G401 (cell line): ENCODE results near the gene DCDC2B. TPM values are rescaled to one million over a fixed set of nuclear protein-coding genes. Genes with fewer than 3 reads are reported as not detected.

Source experiments
- DNase-seq: peaks from one replicate; pipeline ENCODE4 v3.0.0-alpha.2; 2015; ENCODE audit warnings: low spot score
- in situ Hi-C: cut with HindIII; loops from 2 replicates; pipeline ENCODE4 v1.10.0; 2016; ENCODE audit warnings: low sequenced_read_pairs, mixed read lengths
- total RNA-seq: library from RNA; depleted of rRNA; stranded (reverse); fragments of >200 nt; shearing (Covaris generic); gene quantifications from 2 replicates; pipeline ENCODE4 v1.2.3, GENCODE V29; 2014

DCDC2B gene
- total RNA-seq, 1 experiment from 2014 or later: not detected

GRCh38 chr1:32220746-32221580 lies 12.1 kb downstream of the DCDC2B start:
- DNase-seq: no peak
- in situ Hi-C loops: no loop called here

GRCh38 chr1:32221581-32221979 lies 12.7 kb downstream of the DCDC2B start:
- DNase-seq: no peak
- in situ Hi-C loops: no loop called here

GRCh38 chr1:32221980-32222755 lies 13.3 kb downstream of the DCDC2B start, which contains the start of the genes EIF3I and TMEM234:
Gene EIF3I, plus strand, starts transcription at chr1:32222407. Its CDS starts 35 bp downstream, at chr1:32222442.
Gene TMEM234, minus strand, starts transcription at chr1:32222353. Its CDS starts 31 bp downstream, at chr1:32222322.
- DNase-seq: peak; percentile 96
- in situ Hi-C loops: no loop called here

GRCh38 chr1:32223683-32224082 lies 14.8 kb downstream of the DCDC2B start:
- in situ Hi-C loops: no loop called here
- DNase-seq: no peak

- DNase-seq: no peak
- in situ Hi-C loops: no loop called here
Observed at GRCh38 chr1:32224285-32224684, 15.4 kb downstream of the DCDC2B start.

- in situ Hi-C loops: no loop called here
- DNase-seq: no peak
Observed at GRCh38 chr1:32228771-32229170, 19.9 kb downstream of the DCDC2B start.

- in situ Hi-C loops: no loop called here
- no peak for DNase-seq
Observed at GRCh38 chr1:32231843-32232432, 23.0 kb downstream of the DCDC2B start.

- in situ Hi-C loops: no loop called here
- no peak for DNase-seq
Observed at GRCh38 chr1:32232558-32233304, 23.8 kb downstream of the DCDC2B start.

- DNase-seq: peak; percentile 20
Observed at GRCh38 chr1:32234792-32235191, 25.9 kb downstream of the DCDC2B start.

GRCh38 chr1:32239337-32239736 lies 30.4 kb downstream of the DCDC2B start:
- in situ Hi-C loops: no loop called here
- peak; percentile 16 for DNase-seq

More at GRCh38 chr1:32234792-32235191, 25.9 kb downstream of the DCDC2B start:
- in situ Hi-C loops: no loop called here

GRCh38 chr1:32239790-32240139 lies 30.9 kb downstream of the DCDC2B start:
- in situ Hi-C loops: no loop called here

GRCh38 chr1:32240140-32240951 lies 31.5 kb downstream of the DCDC2B start:
- peak; percentile 33 for DNase-seq
- in situ Hi-C loops: no loop called here

More at GRCh38 chr1:32239790-32240139, 30.9 kb downstream of the DCDC2B start:
- DNase-seq: no peak

- no peak for DNase-seq
- in situ Hi-C loops: no loop called here
Observed at GRCh38 chr1:32241001-32241763, 32.3 kb downstream of the DCDC2B start.

GRCh38 chr1:32242341-32242851 lies 33.5 kb downstream of the DCDC2B start:
- DNase-seq: no peak
- in situ Hi-C loops: no loop called here

GRCh38 chr1:32246888-32247273 lies 38.0 kb downstream of the DCDC2B start, which contains the start of gene FAM167B:
Gene FAM167B, plus strand, starts transcription at chr1:32247222. Its CDS starts 200 bp downstream, at chr1:32247422.
- in situ Hi-C loops: no loop called here
- DNase-seq: no peak

GRCh38 chr1:32247452-32247851 lies 38.6 kb downstream of the DCDC2B start:
- in situ Hi-C loops: no loop called here
- DNase-seq: no peak
